Ishikawa (cell line): ENCODE results near the gene ZNF600.

ENCODE experiments used
- CEBPB ChIP-seq: IDR thresholded peaks from 2 replicates; pipeline ENCODE4 v1.6.1; 2012
- CREB1 ChIP-seq: IDR thresholded peaks from 2 replicates; pipeline ENCODE4 v1.6.1; 2012; ENCODE audit warnings: low read depth
- EGR1 ChIP-seq: IDR thresholded peaks from 2 replicates; pipeline ENCODE4 v1.6.1; 2012
- EP300 ChIP-seq: IDR thresholded peaks from 2 replicates; pipeline ENCODE4 v1.6.1; 2012; ENCODE audit warnings: borderline replicate concordance
- FOXM1 ChIP-seq: IDR thresholded peaks from 2 replicates; pipeline ENCODE4 v1.6.1; 2012; ENCODE audit warnings: low read depth, borderline replicate concordance
- NFIC ChIP-seq: IDR thresholded peaks from 2 replicates; pipeline ENCODE4 v1.6.1; 2012
- RAD21 ChIP-seq: IDR thresholded peaks from 2 replicates; pipeline ENCODE4 v1.6.1; 2012; ENCODE audit warnings: low read depth
- REST ChIP-seq: IDR thresholded peaks from 2 replicates; pipeline ENCODE4 v1.6.1; 2012; ENCODE audit warnings: low read depth, mild to moderate bottlenecking
- TAF1 ChIP-seq: IDR thresholded peaks from 2 replicates; pipeline ENCODE4 v1.6.1; 2012; ENCODE audit warnings: low read depth, mild to moderate bottlenecking
- TCF12 ChIP-seq: IDR thresholded peaks from 2 replicates; pipeline ENCODE4 v1.6.1; 2012; ENCODE audit warnings: low read depth
- TEAD4 ChIP-seq: IDR thresholded peaks from 2 replicates; pipeline ENCODE4 v1.6.1; 2012
- USF1 ChIP-seq: IDR thresholded peaks from 2 replicates; pipeline ENCODE4 v1.6.1; 2012
- YY1 ChIP-seq: IDR thresholded peaks from 2 replicates; pipeline ENCODE4 v1.6.1; 2012; ENCODE audit warnings: low read depth
- ZBTB7A ChIP-seq: IDR thresholded peaks from 2 replicates; pipeline ENCODE4 v1.6.1; 2012; ENCODE audit warnings: low read depth
- TF ChIP-seq, protein P1 (sequence below): IDR thresholded peaks from 2 replicates; pipeline ENCODE4 v1.6.1; 2012

ZNF600 gene

DNA sequence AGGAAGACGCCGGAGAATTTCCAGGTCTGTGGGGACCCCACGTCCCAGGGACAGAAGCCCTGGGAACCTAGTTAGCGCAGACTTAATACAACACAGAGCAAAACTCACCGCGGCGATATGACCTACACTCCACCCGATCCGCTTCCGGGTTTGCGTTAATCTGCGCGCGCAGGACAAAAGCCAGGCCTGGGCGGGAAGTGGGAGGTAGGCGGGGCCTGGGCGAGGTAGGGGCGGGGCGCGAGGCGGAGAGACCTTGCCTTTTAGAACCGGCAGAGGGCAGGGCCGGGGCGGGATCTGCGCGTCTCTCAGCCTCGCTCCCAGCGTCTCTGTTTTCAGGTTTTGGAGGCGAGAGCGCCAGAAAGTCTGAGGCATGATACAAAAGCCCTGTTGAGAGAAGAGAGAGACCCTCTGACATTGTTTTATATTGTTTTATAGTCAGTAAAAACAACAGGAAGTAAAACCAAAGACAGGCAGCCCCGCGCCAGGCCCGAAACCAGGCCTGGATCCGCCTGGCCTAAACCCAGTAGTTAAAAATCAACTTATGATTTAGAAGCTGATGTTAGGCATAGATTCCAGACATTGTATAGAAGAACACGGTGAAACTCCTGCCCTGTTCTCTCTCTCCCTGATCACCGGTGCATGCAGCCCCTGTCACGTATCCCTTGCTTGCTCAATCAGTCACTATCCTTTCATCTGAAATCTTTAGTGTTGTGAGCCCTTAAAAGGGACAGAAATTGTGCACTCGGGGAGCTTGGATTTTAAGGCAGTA is 51.5 kb downstream of the ZNF600 start, which contains the start of gene ZNF611:
Gene ZNF611, minus strand, starts transcription at position 152 of the 769 bp plus-strand sequence. CDS start 19,150 bp downstream, outside the sequence.
- TF ChIP-seq USF1, result no peak
- no peak for TF ChIP-seq YY1
- TF ChIP-seq EP300, result no peak
- TF ChIP-seq, protein P1, sequence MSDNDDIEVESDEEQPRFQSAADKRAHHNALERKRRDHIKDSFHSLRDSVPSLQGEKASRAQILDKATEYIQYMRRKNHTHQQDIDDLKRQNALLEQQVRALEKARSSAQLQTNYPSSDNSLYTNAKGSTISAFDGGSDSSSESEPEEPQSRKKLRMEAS, result 0 out of 2 replicates have a peak, but pooled peaks have one; percentile 8
- TF ChIP-seq REST, result no peak
- peak; percentile 15; the same call in 1 of the 2 replicates for TF ChIP-seq TCF12
- TF ChIP-seq ZBTB7A, result no peak
- TF ChIP-seq TAF1, result peak; percentile 55; the same call in 1 of the 2 replicates
- no peak for TF ChIP-seq FOXM1
- no peak for TF ChIP-seq TEAD4
- TF ChIP-seq RAD21, result peak; percentile 42

DNA sequence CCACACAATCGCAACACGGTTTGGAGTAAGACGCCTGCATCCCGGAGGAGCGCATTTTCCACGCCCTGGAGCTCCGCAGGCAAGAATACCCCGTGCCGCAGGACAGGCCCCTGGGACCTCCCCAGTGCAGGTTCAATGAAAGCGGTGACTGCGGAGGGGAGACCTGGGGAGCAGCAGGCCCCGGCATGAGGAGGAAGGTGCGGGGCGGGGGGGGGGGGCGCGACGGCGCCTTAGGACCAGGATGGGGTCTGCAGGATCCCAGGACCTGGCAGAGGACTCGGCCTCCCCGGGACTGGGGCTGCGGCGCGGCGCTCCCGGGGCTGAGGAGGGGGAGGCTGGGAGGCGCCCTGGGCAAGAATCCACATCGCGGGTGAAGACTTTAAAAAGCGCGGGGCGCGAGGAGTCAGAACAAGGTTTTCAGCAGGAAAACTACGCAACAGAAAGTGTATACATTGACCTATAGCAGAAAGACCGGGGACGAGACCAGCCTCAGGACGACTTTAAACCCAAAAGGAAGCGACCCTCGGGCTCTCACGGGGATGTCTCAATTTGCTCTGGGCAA is 52.2 kb downstream of the ZNF600 start:
- TF ChIP-seq RAD21 (no peak), YY1 (no peak), ZBTB7A (peak; percentile 31; the same call in 1 of the 2 replicates), NFIC (no peak)
- TF ChIP-seq, protein P1, result peak; percentile 23; the same call in 1 of the 2 replicates

GRCh38 chr19:52725528-52725961 is 61.0 kb downstream of the ZNF600 start:
- TF ChIP-seq TEAD4 (no peak), REST (no peak), ZBTB7A (no peak), EGR1 (no peak), TCF12 (no peak), FOXM1 (no peak), NFIC (no peak), CEBPB (no peak), YY1 (no peak), CREB1 (no peak), TAF1 (no peak), EP300 (no peak), RAD21 (no peak), USF1 (no peak)
- TF ChIP-seq, protein P1, result no peak

DNA sequence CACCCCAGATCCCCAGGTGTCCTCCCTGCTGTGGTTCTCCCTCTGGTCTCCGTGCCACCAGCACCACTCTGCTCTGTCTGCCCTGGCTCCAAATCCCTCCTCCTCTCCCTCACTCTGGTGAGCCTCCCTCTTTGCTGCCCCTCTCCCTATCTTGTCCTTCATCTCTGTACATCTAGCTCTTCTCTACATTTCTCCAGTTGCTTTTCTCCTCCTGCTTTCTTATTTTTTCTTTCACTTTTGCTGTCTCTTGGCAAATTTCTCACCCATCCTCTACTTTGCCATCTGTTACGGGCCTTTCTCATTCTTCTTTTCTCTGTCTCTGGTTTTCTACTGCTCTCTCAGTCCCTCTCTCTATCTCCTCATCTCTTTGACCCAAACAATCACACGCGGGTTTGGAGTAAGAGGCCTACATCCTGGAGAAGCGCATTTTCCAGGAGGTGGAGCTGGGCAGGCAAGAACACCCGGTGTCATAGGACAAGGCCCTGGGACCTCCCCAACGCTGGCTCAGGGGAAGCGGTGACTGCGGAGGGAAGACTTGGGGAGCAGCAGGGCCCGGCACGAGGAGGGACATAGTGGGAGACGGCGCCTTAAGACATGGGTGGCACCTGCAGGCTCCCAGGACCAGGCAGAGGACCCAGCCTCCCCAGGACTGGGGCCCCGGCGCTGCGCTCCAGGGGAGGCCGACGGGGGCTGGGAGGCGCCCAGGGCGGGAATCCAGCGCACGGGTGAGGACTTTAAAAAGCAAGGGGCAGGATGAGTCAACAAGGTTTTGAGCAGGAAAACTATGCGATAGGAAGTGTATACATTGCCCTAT is 61.7 kb downstream of the ZNF600 start:
- TF ChIP-seq FOXM1 (no peak), EP300 (no peak), CEBPB (no peak), EGR1 (no peak), NFIC (no peak), YY1 (no peak), REST (no peak), TEAD4 (no peak), ZBTB7A (no peak), USF1 (no peak), CREB1 (no peak)
- TF ChIP-seq, protein P1, result no peak
